Astrocyte (in vitro differentiated cells and primary cell): ENCODE measurements around the gene EML3. TPM values are rescaled to one million over a fixed set of nuclear protein-coding genes. Genes with fewer than 3 reads are reported as not detected.

Experiments used
- DNase-seq: peaks from one replicate; pipeline ENCODE4 v3.0.0-alpha.2; 2010; ENCODE audit warnings: low read depth
- FAIRE-seq: peaks from 2 replicates; lab custom pipeline; 2011; peaks lifted over from hg19 to GRCh38; lab: Jason Lieb, UNC
- H2AFZ ChIP-seq: 2 replicates; pipeline ENCODE4 v1.6.0; 2012; ENCODE audit warnings: low read depth, low read length, inconsistent platforms
- H3K27ac ChIP-seq: 2 replicates; pipeline ENCODE4 v1.5.1; 2011; ENCODE audit warnings: low read depth, low read length, inconsistent platforms
- H3K27me3 ChIP-seq: 2 replicates; pipeline ENCODE4 v1.6.0; 2011; ENCODE audit warnings: low read length, inconsistent platforms; ENCODE audit not compliant: insufficient read depth
- H3K36me3 ChIP-seq: 2 replicates; pipeline ENCODE4 v1.5.1; 2011; ENCODE audit warnings: low read length, inconsistent platforms; ENCODE audit not compliant: insufficient read depth
- H3K4me1 ChIP-seq: 2 replicates; pipeline ENCODE4 v1.5.1; 2011; ENCODE audit warnings: low read length, inconsistent platforms; ENCODE audit not compliant: insufficient read depth
- H3K4me2 ChIP-seq: 2 replicates; pipeline ENCODE4 v1.6.0; 2012; ENCODE audit warnings: low read length, inconsistent platforms
- H3K4me3 ChIP-seq: 2 replicates; pipeline ENCODE4 v1.5.1; 2011; ENCODE audit warnings: low read depth, mild to moderate bottlenecking, low read length, inconsistent platforms; ENCODE audit not compliant: insufficient read depth
- H3K79me2 ChIP-seq: 2 replicates; pipeline ENCODE4 v1.6.0; 2012; ENCODE audit warnings: mild to moderate bottlenecking, low read length, inconsistent platforms; ENCODE audit not compliant: insufficient read depth
- H3K9ac ChIP-seq: 2 replicates; pipeline ENCODE4 v1.6.0; 2012; ENCODE audit warnings: mild to moderate bottlenecking, low read length, inconsistent platforms
- H3K9me3 ChIP-seq: 2 replicates; pipeline ENCODE4 v1.5.1; 2012; ENCODE audit warnings: low read depth, mild to moderate bottlenecking, low read length, inconsistent platforms; ENCODE audit not compliant: insufficient read depth
- H4K20me1 ChIP-seq: 2 replicates; pipeline ENCODE4 v1.6.0; 2012; ENCODE audit warnings: low read length, inconsistent platforms; ENCODE audit not compliant: insufficient read depth
- H3K27ac Mint-ChIP-seq: one replicate; pipeline ENCODE4 v1.8.0; 2021; ENCODE audit warnings: mild to moderate bottlenecking, mixed read lengths; ENCODE audit not compliant: unreplicated experiment
- H3K27me3 Mint-ChIP-seq: one replicate; pipeline ENCODE4 v1.8.0; 2021; ENCODE audit warnings: low read depth, mixed read lengths; ENCODE audit not compliant: unreplicated experiment
- H3K36me3 Mint-ChIP-seq: one replicate; pipeline ENCODE4 v1.8.0; 2021; ENCODE audit warnings: low read depth, mixed read lengths; ENCODE audit not compliant: unreplicated experiment
- H3K4me1 Mint-ChIP-seq: one replicate; pipeline ENCODE4 v1.8.0; 2021; ENCODE audit warnings: low read depth, mixed read lengths; ENCODE audit not compliant: unreplicated experiment
- H3K4me3 Mint-ChIP-seq: one replicate; pipeline ENCODE4 v1.8.0; 2021; ENCODE audit warnings: mild to moderate bottlenecking, moderate library complexity, mixed read lengths; ENCODE audit not compliant: unreplicated experiment
- H3K9me3 Mint-ChIP-seq: one replicate; pipeline ENCODE4 v1.8.0; 2021; ENCODE audit warnings: mild to moderate bottlenecking, mixed read lengths; ENCODE audit not compliant: unreplicated experiment
- CTCF ChIP-seq: IDR thresholded peaks from 2 replicates; pipeline ENCODE4 v1.5.1; 2011; ENCODE audit warnings: low read depth, mild to moderate bottlenecking, inconsistent platforms, low read length, moderate library complexity; ENCODE audit not compliant: insufficient read depth
- EZH2 ChIP-seq: IDR thresholded peaks from 2 replicates; pipeline ENCODE4 v1.6.1; 2012; ENCODE audit warnings: mild to moderate bottlenecking, low read length, inconsistent platforms; ENCODE audit not compliant: insufficient read depth
- total RNA-seq: library from RNA; stranded (reverse); gene quantifications from 2 replicates; pipeline ENCODE4 v1.2.1, GENCODE V29; 2021

Gene EML3
- total RNA-seq, 1 donor from 2014 or later = 25.5 TPM

- Mint-ChIP-seq H3K36me3 (peaks cover 27% of the 10 kb centered on the region), H3K27me3 (no peaks in the 10 kb centered on the region), H3K9me3 (no peaks in the 10 kb centered on the region), H3K27ac (no peak overlapping the region), H3K4me3 (no peak overlapping the region), H3K4me1 (no peaks in the 10 kb centered on the region)
- Histone ChIP-seq H3K4me3 (no peak overlapping the region), H3K4me1 (no peaks in the 10 kb centered on the region), H3K79me2 (no peaks in the 10 kb centered on the region), H2AFZ (no peak overlapping the region), H3K27ac (no peak overlapping the region), H4K20me1 (peaks cover 15% of the 10 kb centered on the region), H3K9me3 (no peaks in the 10 kb centered on the region), H3K36me3 (peaks cover 62% of the 10 kb centered on the region), H3K4me2 (no peak overlapping the region), H3K27me3 (no peaks in the 10 kb centered on the region), H3K9ac (no peak overlapping the region)
- TF ChIP-seq EZH2 (no peak), CTCF (no peak)
- FAIRE-seq = no peak
- DNase-seq = no peak
These were observed 15.1 kb upstream of the EML3 start for GRCh38 chr11:62627713-62628112.

- TF ChIP-seq EZH2 (no peak), CTCF (no peak)
- Histone ChIP-seq H3K4me2 (peak overlapping the region; percentile 93), H3K27ac (peak overlapping the region; percentile 41), H3K4me1 (peaks cover 12% of the 10 kb centered on the region), H4K20me1 (no peaks in the 10 kb centered on the region), H2AFZ (peak overlapping the region; percentile 44), H3K27me3 (no peaks in the 10 kb centered on the region), H3K9me3 (no peaks in the 10 kb centered on the region), H3K9ac (peak overlapping the region; percentile 39), H3K4me3 (no peak overlapping the region), H3K79me2 (peaks cover 14% of the 10 kb centered on the region), H3K36me3 (peaks cover 23% of the 10 kb centered on the region)
- Mint-ChIP-seq H3K4me1 (peaks cover 8% of the 10 kb centered on the region), H3K4me3 (peak overlapping the region; percentile 69), H3K9me3 (no peaks in the 10 kb centered on the region), H3K27me3 (no peaks in the 10 kb centered on the region), H3K36me3 (peaks cover 9% of the 10 kb centered on the region), H3K27ac (peak overlapping the region; percentile 94)
- FAIRE-seq = no peak
- no peak for DNase-seq
These were observed 10.0 kb upstream of the EML3 start for GRCh38 chr11:62622476-62623089.
